C4-2B (cell line): Measurements from ENCODE around the gene CASZ1.

Experiments
- CTCF ChIP-seq: fragments of 450-650 bp; conservative IDR thresholded peaks from 2 replicates; pipeline ENCODE4 v1.5.1; 2017; ENCODE audit warnings: mild to moderate bottlenecking
- ZFX ChIP-seq: fragments of 450-650 bp; IDR thresholded peaks from 2 replicates; pipeline ENCODE4 v1.6.1; 2017

GRCh38 chr1:10681296-10682107, 114.9 kb downstream of the CASZ1 start:
- TF ChIP-seq CTCF (no peak), ZFX (no peak)
